Ovary (tissue), 9 donors: ENCODE measurements around the gene ZNF239. TPM values are rescaled to one million over a fixed set of nuclear protein-coding genes. Genes with fewer than 3 reads are reported as not detected.
"Not testable (repeated sequence)": the region's sequence is repeated elsewhere in the genome, so short reads cannot be mapped to it uniquely, and the experiment has no call there.

ENCODE experiments used
- DNase-seq, 5 donors: peaks; one replicate each; pipeline ENCODE4 v3.0.0-alpha.2; 2019 to 2020
- H3K27ac ChIP-seq, 2 donors: fragments of 200-600 bp; one replicate each; pipeline versions ENCODE4 v1.5.1 to v1.8.0; 2019 to 2022
- H3K27me3 ChIP-seq: fragments of 200-600 bp; one replicate; pipeline ENCODE4 v1.8.0; 2022
- H3K36me3 ChIP-seq: fragments of 200-600 bp; sonication (generic); one replicate; pipeline ENCODE4 v1.5.1; 2019
- H3K4me1 ChIP-seq: one replicate; pipeline ENCODE4 v1.8.1; 2013; ENCODE audit warnings: mild to moderate bottlenecking, moderate library complexity; ENCODE audit not compliant: insufficient read depth
- H3K4me3 ChIP-seq: fragments of 200-600 bp; sonication (generic); one replicate; pipeline ENCODE4 v1.5.1; 2017
- H3K9me3 ChIP-seq, 2 donors: fragments of 200-600 bp in 1 of 2; sonication (generic) in 1 of 2; one replicate each; pipeline versions ENCODE4 v1.5.1 to v1.8.1; 2013 to 2019; ENCODE audit warnings: mild to moderate bottlenecking in 1 of 2, moderate library complexity in 1 of 2
- CTCF ChIP-seq, 3 donors: fragments of 450-650 bp in 2 of 3; fragments of 200-600 bp in 1 of 3; IDR thresholded peaks; one replicate each; pipeline versions ENCODE4 v1.5.1 to v1.8.0; 2016 to 2022; ENCODE audit warnings: antibody characterized with exemption in 3 of 3, mild to moderate bottlenecking in 1 of 3
- EP300 ChIP-seq: sonication (generic); formaldehyde crosslinking; IDR thresholded peaks from one replicate; pipeline ENCODE4 v1.6.1; 2017; ENCODE audit warnings: antibody characterized with exemption
- POLR2A ChIP-seq: fragments of 450-650 bp; IDR thresholded peaks from one replicate; pipeline ENCODE4 v1.6.1; 2017; ENCODE audit warnings: antibody characterized with exemption, mild to moderate bottlenecking, moderate library complexity
- WGBS, 3 donors: extraction: QIAGEN DNeasy Blood & Tissue Kit in 1 of 3; methylation state at CpG; one replicate each; pipeline versions ENCODE4 v1.1.5 to v1.1.7; 2013 to 2017; 5-methylcytosine and 5-hydroxymethylcytosine counted together
- intact Hi-C, 4 donors: fragments of 100-400 bp; cut with DNase I; formaldehyde crosslinking; loops; one replicate each; pipeline versions ENCODE4 v1.11.0 to v1.15.1; 2022 to 2023
- polyA plus RNA-seq, 2 donors: library from polyadenylated mRNA; stranded (reverse); fragments of 200-250 nt in 1 of 2; fragments of 350-450 nt in 1 of 2; fragmentation: Illumina TruSeq in 1 of 2; extraction: RNeasy Lipid Tissue Mini Kit (QIAGEN cat#74804) in 1 of 2; gene quantifications; one replicate each; pipeline ENCODE4 v1.2.3, GENCODE V29; 2013 to 2014
- total RNA-seq, 7 donors: library from RNA; depleted of rRNA in 2 of 7; stranded (reverse); fragments of >200 nt in 2 of 7; fragmentation: NEBNext Ultra II Directional in 3 of 7; extraction: Animal tissue kit (Norgen Biotek cat#: 25700) in 3 of 7; gene quantifications; one replicate each; pipeline versions ENCODE4 v1.1.0 to v1.2.4, GENCODE V29; 2016 to 2023
- donor health status: DM: no; HTN: no; CAD: no; lungs with moderate emphysema.
- donor health status: DM: no; HTN: no; CAD: no.
- donor health status: Bipolar disorder and iron deficiency.
- donor health status: DM: yes; HTN: yes; CAD: no.
- donor health status: DM: no; HTN: no; CAD: no.
- donor health status: DM: yes; HTN: yes; CAD: no.

Gene ZNF239
- total and polyA plus RNA-seq, 9 donors, result 2.3 to 10.7 (median 6.7) TPM

- WGBS, 3 donors, result 47 to 49% (median 48%) methylated on average over 12 of the region's 12 CpGs
- H3K27ac ChIP-seq, result no peak overlapping the region
- H3K4me3 ChIP-seq, result peak overlapping the region; percentile 82
- peaks cover 2% of the 10 kb centered on the region for H3K4me1 ChIP-seq
- H3K9me3 ChIP-seq, result no peaks in the 10 kb centered on the region
- TF ChIP-seq POLR2A (no peak), EP300 (no peak), CTCF (IDR thresholded peaks at IDR 0.05) (no peak)
- no peaks in the 10 kb centered on the region for H3K36me3 ChIP-seq
- H3K27me3 ChIP-seq, result no peaks in the 10 kb centered on the region
- intact Hi-C loops, result no loop called here
- no peak for DNase-seq
These were observed 31.5 kb upstream of the ZNF239 start for GRCh38 chr10:43605850-43606322.

DNA sequence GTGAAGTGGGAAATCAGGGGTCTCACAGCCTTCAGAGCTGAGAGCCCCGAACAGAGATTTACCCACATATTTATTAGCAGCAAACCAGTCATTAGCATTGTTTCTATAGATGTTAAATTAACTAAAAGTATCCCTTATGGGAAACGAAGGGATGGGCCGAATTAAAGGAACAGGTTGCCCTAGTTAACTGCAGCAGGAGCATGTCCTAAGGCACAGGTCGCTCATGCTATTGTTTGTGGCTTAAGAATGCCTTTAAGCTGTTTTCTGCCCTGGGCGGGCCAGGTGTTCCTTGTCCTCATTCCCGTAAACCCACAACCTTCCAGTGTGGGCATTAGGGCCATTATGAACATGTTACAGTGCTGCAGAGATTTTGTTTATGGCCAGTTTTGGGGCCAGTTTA lies 27.2 kb upstream of the ZNF239 start:
- H3K27me3 ChIP-seq, intact Hi-C loops, H3K27ac ChIP-seq, H3K36me3 ChIP-seq, H3K4me1 ChIP-seq, DNase-seq, H3K4me3 ChIP-seq, H3K9me3 ChIP-seq: not testable (repeated sequence)
- 87 to 92% (median 89%) methylated on average over 6 of the region's 6 CpGs for WGBS, 3 donors

GRCh38 chr10:43599333-43599732 lies 24.9 kb upstream of the ZNF239 start:
- H3K36me3 ChIP-seq, result no peaks in the 10 kb centered on the region
- 79 to 83% (median 81%) methylated on average over 2 of the region's 2 CpGs for WGBS, 3 donors
- intact Hi-C loops, result no loop called here
- no peaks in the 10 kb centered on the region for H3K27me3 ChIP-seq
- DNase-seq, result no peak
- TF ChIP-seq EP300, result no peak
- TF ChIP-seq POLR2A, result no peak
- no peak for TF ChIP-seq CTCF (IDR thresholded peaks at IDR 0.05)
- no peaks in the 10 kb centered on the region for H3K9me3 ChIP-seq
- H3K4me3 ChIP-seq, result no peak overlapping the region
- H3K27ac ChIP-seq, result no peak overlapping the region
- H3K4me1 ChIP-seq, result peaks cover 7% of the 10 kb centered on the region

DNA sequence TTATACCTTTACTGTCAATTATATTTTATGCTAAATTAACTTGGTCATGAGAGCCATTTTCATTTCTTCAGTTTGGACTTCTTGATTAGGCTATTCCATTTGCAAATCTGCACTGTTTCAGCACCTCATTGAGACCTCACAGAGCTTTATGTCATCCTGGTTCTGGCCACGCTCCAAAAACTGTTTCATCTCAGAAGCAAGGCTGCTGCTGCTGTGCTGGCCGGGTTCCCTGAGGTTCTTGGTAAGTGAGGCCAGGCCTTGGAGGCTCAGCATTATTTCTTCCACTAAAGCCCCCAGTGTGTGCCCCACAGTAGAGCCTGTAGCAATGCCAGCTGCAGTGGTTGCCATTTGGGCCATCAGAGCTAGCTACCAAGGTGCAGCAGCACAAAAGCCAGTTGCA lies 24.0 kb upstream of the ZNF239 start:
- TF ChIP-seq EP300 (no peak), CTCF (IDR thresholded peaks at IDR 0.05) (no peak)
- Histone ChIP-seq H3K36me3 (no peaks in the 10 kb centered on the region), H3K27ac (no peak overlapping the region), H3K4me3 (no peak overlapping the region), H3K9me3 (no peaks in the 10 kb centered on the region), H3K4me1 (peaks cover 7% of the 10 kb centered on the region), H3K27me3 (no peaks in the 10 kb centered on the region)
- DNase-seq, result no peak
- 62 to 68% (median 66%) methylated on average over 2 of the region's 2 CpGs for WGBS, 3 donors
- intact Hi-C loops, result no loop called here

GRCh38 chr10:43596546-43596945 lies 22.1 kb upstream of the ZNF239 start:
- intact Hi-C loops, result no loop called here
- 21 to 56% (median 34%) methylated on average over 4 of the region's 4 CpGs for WGBS, 3 donors
- no peak for DNase-seq
- Histone ChIP-seq H3K4me1 (peaks cover 7% of the 10 kb centered on the region), H3K36me3 (no peaks in the 10 kb centered on the region), H3K27ac (no peak overlapping the region), H3K27me3 (no peaks in the 10 kb centered on the region), H3K4me3 (no peak overlapping the region), H3K9me3 (no peaks in the 10 kb centered on the region)
- TF ChIP-seq EP300 (no peak), POLR2A (no peak), CTCF (IDR thresholded peaks at IDR 0.05) (no peak)
